ENCODE data around the gene SAMD10.
"Not testable (repeated sequence)": the region's sequence is repeated elsewhere in the genome, so short reads cannot be mapped to it uniquely, and the experiment has no call there.

The SAMD10 gene

DNA sequence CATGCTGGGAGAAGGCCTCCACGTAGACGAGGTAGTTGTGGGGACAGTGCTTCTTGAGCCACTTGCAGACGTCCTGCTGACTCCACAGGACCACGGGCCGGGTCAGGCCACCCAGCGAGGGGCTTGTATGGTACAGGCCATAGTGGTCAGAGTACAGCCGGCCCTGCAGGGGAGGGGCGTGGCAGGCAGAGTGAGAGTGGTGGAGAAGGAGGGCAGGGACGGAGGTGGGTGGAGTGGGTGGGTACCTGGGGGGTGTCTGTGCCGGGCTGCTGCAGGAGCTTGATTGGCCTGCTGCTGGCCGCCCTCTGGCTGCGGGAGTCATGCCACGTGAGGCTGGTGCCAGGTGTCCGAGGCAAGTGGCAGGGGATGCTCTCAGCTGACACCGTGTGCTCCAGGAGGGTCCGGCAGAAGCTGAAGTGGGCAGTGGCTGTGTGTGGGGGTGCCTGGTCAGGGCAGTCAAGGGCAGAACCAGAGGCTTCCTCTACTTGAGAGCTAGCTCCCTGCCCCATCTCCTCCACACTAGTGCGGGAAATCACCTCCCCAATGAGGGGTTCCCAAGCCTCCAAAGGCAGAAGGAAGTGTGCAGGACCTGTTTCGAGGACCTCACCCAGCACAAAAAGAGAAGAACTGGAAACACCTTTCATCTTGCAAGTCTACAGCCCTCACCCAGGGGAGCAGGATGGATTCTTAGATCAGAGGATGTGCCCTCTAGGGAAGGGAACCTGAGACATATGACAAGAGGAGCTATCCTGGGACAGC, 2.3 kb downstream of the SAMD10 start:
- no peaks in the 10 kb centered on the region for H3K36me3 ChIP-seq (ENCODE audit: insufficient read depth, low read length)
- no peaks in the 10 kb centered on the region for H3K27me3 ChIP-seq (ENCODE audit: insufficient read depth, low read length)
- no peak overlapping the region for H3K4me3 ChIP-seq (ENCODE audit: low read depth, low read length, poor library complexity, severe bottlenecking)
- no peak overlapping the region for H2AFZ ChIP-seq (ENCODE audit: low read length)
- H3K9ac ChIP-seq (ENCODE audit: low read length) = no peak overlapping the region
- H3K9me2 ChIP-seq (ENCODE audit: low read depth, low read length) = no peaks in the 10 kb centered on the region
- H3K79me2 ChIP-seq (ENCODE audit: insufficient read depth, low read length) = peaks cover 6% of the 10 kb centered on the region; the same call in 1 of the 2 replicates
- H3K27ac ChIP-seq (ENCODE audit: low read depth, low read length, poor library complexity, severe bottlenecking) = no peak overlapping the region
- peaks cover 31% of the 10 kb centered on the region for H3K4me1 ChIP-seq (ENCODE audit: insufficient read depth, low read length, severe bottlenecking)
- H4K20me1 ChIP-seq (ENCODE audit: insufficient read depth, low read length) = no peaks in the 10 kb centered on the region
- H3K9me3 ChIP-seq (ENCODE audit: low read length) = no peaks in the 10 kb centered on the region
- TF ChIP-seq EZH2 (IDR thresholded peaks at IDR 0.05; ENCODE audit: borderline replicate concordance, low read length) (no peak), CTCF (IDR thresholded peaks at IDR 0.05; ENCODE audit: low read length) (no peak)
- peaks cover 4% of the 10 kb centered on the region; the same call in 1 of the 2 replicates for H3F3A ChIP-seq (ENCODE audit: insufficient read depth, low read length)
- H3K4me2 ChIP-seq (ENCODE audit: low read length) = no peak overlapping the region

GRCh38 chr20:63976511-63976910, 2.9 kb downstream of the SAMD10 start:
- not testable (repeated sequence) for H4K20me1 ChIP-seq (ENCODE audit: insufficient read depth, low read length); H3K79me2 ChIP-seq (ENCODE audit: insufficient read depth, low read length); H3K9ac ChIP-seq (ENCODE audit: low read length); H3K27ac ChIP-seq (ENCODE audit: low read depth, low read length, poor library complexity, severe bottlenecking); H3K27me3 ChIP-seq (ENCODE audit: insufficient read depth, low read length); H3K4me3 ChIP-seq (ENCODE audit: low read depth, low read length, poor library complexity, severe bottlenecking); H2AFZ ChIP-seq (ENCODE audit: low read length); H3K4me2 ChIP-seq (ENCODE audit: low read length); H3K9me3 ChIP-seq (ENCODE audit: low read length); H3K36me3 ChIP-seq (ENCODE audit: insufficient read depth, low read length); H3K9me2 ChIP-seq (ENCODE audit: low read depth, low read length); H3F3A ChIP-seq (ENCODE audit: insufficient read depth, low read length)
- peaks cover 26% of the 10 kb centered on the region for H3K4me1 ChIP-seq (ENCODE audit: insufficient read depth, low read length, severe bottlenecking)

DNA sequence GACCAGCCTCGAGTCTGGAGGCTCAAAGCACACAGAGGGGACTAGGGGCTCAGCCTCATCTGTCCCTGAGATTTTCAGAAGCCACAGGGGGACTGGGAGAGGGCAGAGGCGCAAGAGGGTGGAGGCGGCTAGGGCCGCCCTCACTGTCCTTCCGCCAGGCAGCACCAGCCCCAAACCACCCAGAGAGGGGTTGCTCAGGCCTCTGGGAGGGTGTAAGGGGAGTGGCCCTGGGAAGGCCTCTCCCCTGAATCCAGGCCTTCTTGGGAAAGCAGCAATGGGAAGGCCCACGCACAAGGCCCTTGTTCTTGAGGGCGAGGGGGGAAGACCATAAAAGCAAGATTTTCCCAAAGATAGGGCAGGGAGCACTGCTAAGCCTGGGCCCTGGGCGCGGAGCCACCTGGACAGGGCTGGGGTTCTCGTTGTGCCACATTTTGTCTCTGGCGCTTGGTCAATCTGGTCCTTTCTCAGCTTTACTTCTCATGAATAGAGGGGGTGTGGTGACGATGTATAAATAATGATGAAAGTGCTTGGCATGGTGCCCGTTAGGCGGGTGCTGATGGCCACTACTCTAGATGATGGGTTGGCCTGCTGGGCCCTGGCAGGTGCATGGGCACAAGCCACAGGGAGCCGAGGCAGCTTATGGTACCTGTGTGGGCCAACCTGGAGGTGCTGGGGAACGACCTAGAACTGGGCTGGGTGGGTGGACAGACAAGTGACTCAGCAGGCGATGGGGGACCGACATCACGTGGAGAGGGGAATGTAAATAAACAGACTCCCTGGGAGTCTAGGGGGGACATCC, 4.8 kb downstream of the SAMD10 start:
- Histone ChIP-seq H2AFZ (ENCODE audit: low read length) (no peak overlapping the region), H4K20me1 (ENCODE audit: insufficient read depth, low read length) (no peaks in the 10 kb centered on the region), H3K36me3 (ENCODE audit: insufficient read depth, low read length) (no peaks in the 10 kb centered on the region), H3K9ac (ENCODE audit: low read length) (no peak overlapping the region), H3K9me2 (ENCODE audit: low read depth, low read length) (no peaks in the 10 kb centered on the region), H3K27me3 (ENCODE audit: insufficient read depth, low read length) (no peaks in the 10 kb centered on the region), H3K27ac (ENCODE audit: low read depth, low read length, poor library complexity, severe bottlenecking) (no peak overlapping the region), H3K4me2 (ENCODE audit: low read length) (no peak overlapping the region), H3K4me3 (ENCODE audit: low read depth, low read length, poor library complexity, severe bottlenecking) (no peak overlapping the region), H3K4me1 (ENCODE audit: insufficient read depth, low read length, severe bottlenecking) (peaks cover 20% of the 10 kb centered on the region), H3K79me2 (ENCODE audit: insufficient read depth, low read length) (no peaks in the 10 kb centered on the region), H3K9me3 (ENCODE audit: low read length) (no peaks in the 10 kb centered on the region), H3F3A (ENCODE audit: insufficient read depth, low read length) (peaks cover under 1% of the 10 kb centered on the region; the same call in 1 of the 2 replicates)
- TF ChIP-seq EZH2 (IDR thresholded peaks at IDR 0.05; ENCODE audit: borderline replicate concordance, low read length) (no peak), CTCF (IDR thresholded peaks at IDR 0.05; ENCODE audit: low read length) (no peak)
